Measurements from ENCODE around the gene E4F1.
"Not testable (repeated sequence)": the region's sequence is repeated elsewhere in the genome, so short reads cannot be mapped to it uniquely, and the experiment has no call there.

The E4F1 gene

GRCh38 chr16:2189252-2189893 is 34.0 kb upstream of the E4F1 start:
- no peak for DNase-seq

- no peak for DNase-seq
Observed at GRCh38 chr16:2190002-2190658, 33.3 kb upstream of the E4F1 start.

GRCh38 chr16:2190659-2191445 is 32.5 kb upstream of the E4F1 start:
- no peak for DNase-seq

- no peak for DNase-seq
Observed at GRCh38 chr16:2191446-2191706, 32.0 kb upstream of the E4F1 start.

GRCh38 chr16:2194166-2194834 is 29.1 kb upstream of the E4F1 start:
- no peak for DNase-seq

- no peak for DNase-seq
Observed at GRCh38 chr16:2194852-2195321, 28.5 kb upstream of the E4F1 start.

GRCh38 chr16:2195322-2196161 is 27.8 kb upstream of the E4F1 start:
- no peak for DNase-seq

GRCh38 chr16:2196162-2196980 is 27.0 kb upstream of the E4F1 start, which contains the start of gene CASKIN1:
Gene CASKIN1, minus strand, starts transcription at chr16:2196605. Its CDS starts 173 bp downstream, at chr16:2196432.
- DNase-seq, result no peak

GRCh38 chr16:2196981-2197511 is 26.3 kb upstream of the E4F1 start:
- DNase-seq, result no peak

- DNase-seq, result no peak
Observed at GRCh38 chr16:2197765-2198164, 25.6 kb upstream of the E4F1 start.

GRCh38 chr16:2198283-2198682 is 25.1 kb upstream of the E4F1 start:
- DNase-seq, result no peak

- DNase-seq, result no peak
Observed at GRCh38 chr16:2199095-2199494, 24.3 kb upstream of the E4F1 start.

- no peak for DNase-seq
Observed at GRCh38 chr16:2199621-2200139, 23.7 kb upstream of the E4F1 start.

GRCh38 chr16:2200313-2200712 is 23.1 kb upstream of the E4F1 start:
- DNase-seq, result no peak

GRCh38 chr16:2203119-2203688 is 20.2 kb upstream of the E4F1 start:
- not testable (repeated sequence) for DNase-seq

GRCh38 chr16:2204416-2205103 is 18.8 kb upstream of the E4F1 start:
- DNase-seq, result no peak

- peak; percentile 95 for DNase-seq
Observed at GRCh38 chr16:2205104-2205966, 18.1 kb upstream of the E4F1 start, which contains the start of gene MLST8. Gene MLST8, plus strand, starts transcription at chr16:2205454. Its CDS starts 632 bp downstream, at chr16:2206086.

- no peak for DNase-seq
Observed at GRCh38 chr16:2205967-2206313, 17.5 kb upstream of the E4F1 start.

GRCh38 chr16:2206420-2206779 is 17.0 kb upstream of the E4F1 start:
- no peak for DNase-seq
